GDM1 (cell line): ENCODE measurements around the gene ANKRD11.

Source experiments
- DNase-seq: peaks from one replicate; lab custom pipeline; 2025; lab: John Stamatoyannopoulos, UW

The ANKRD11 gene

GRCh38 chr16:89490439-89491237 is at the start of gene ANKRD11:
Gene ANKRD11 (minus strand): TSS chr16:89490561. CDS start chr16:89317019, 173,542 bp downstream.
- DNase-seq = peak; percentile 100

- no peak for DNase-seq
Observed at GRCh38 chr16:89538286-89538685, 47.9 kb upstream of the ANKRD11 start.

- no peak for DNase-seq
Observed at GRCh38 chr16:89537549-89537925, 47.2 kb upstream of the ANKRD11 start.

- no peak for DNase-seq
Observed at GRCh38 chr16:89536886-89537548, 46.7 kb upstream of the ANKRD11 start.

GRCh38 chr16:89536371-89536770 is 46.0 kb upstream of the ANKRD11 start:
- no peak for DNase-seq

- DNase-seq = peak; percentile 50
Observed at GRCh38 chr16:89534252-89534756, 43.9 kb upstream of the ANKRD11 start.

GRCh38 chr16:89531821-89532526 is 41.6 kb upstream of the ANKRD11 start:
- DNase-seq = no peak

GRCh38 chr16:89530401-89531381 is 40.3 kb upstream of the ANKRD11 start:
- DNase-seq = no peak

GRCh38 chr16:89529097-89529496 is 38.7 kb upstream of the ANKRD11 start:
- no peak for DNase-seq

GRCh38 chr16:89525146-89525913 is 35.0 kb upstream of the ANKRD11 start:
- DNase-seq = no peak

- no peak for DNase-seq
Observed at GRCh38 chr16:89523680-89524344, 33.5 kb upstream of the ANKRD11 start.

GRCh38 chr16:89522287-89522686 is 31.9 kb upstream of the ANKRD11 start:
- DNase-seq = no peak

- DNase-seq = no peak
Observed at GRCh38 chr16:89519881-89520280, 29.5 kb upstream of the ANKRD11 start.

- DNase-seq = no peak
Observed at GRCh38 chr16:89517128-89517527, 26.8 kb upstream of the ANKRD11 start.

- no peak for DNase-seq
Observed at GRCh38 chr16:89512453-89512852, 22.1 kb upstream of the ANKRD11 start.

GRCh38 chr16:89511374-89511773 is 21.0 kb upstream of the ANKRD11 start:
- DNase-seq = no peak

GRCh38 chr16:89510526-89510925 is 20.2 kb upstream of the ANKRD11 start:
- DNase-seq = no peak

- peak; percentile 89 for DNase-seq
Observed at GRCh38 chr16:89507834-89508590, 17.7 kb upstream of the ANKRD11 start, which contains the start of gene SPG7. Gene SPG7 (plus strand): TSS chr16:89508403. CDS start chr16:89508418, 15 bp downstream.

- no peak for DNase-seq
Observed at GRCh38 chr16:89507214-89507833, 17.0 kb upstream of the ANKRD11 start.
